Measurements from ENCODE around the gene AAGAB.
"Not testable (repeated sequence)": the region's sequence is repeated elsewhere in the genome, so short reads cannot be mapped to it uniquely, and the experiment has no call there.

The AAGAB gene

GRCh38 chr15:67171471-67171870, 83.0 kb downstream of the AAGAB start:
- no peak for DNase-seq

GRCh38 chr15:67170143-67170925, 84.1 kb downstream of the AAGAB start:
- DNase-seq: no peak

- DNase-seq: no peak
Observed at GRCh38 chr15:67168694-67169093, 85.8 kb downstream of the AAGAB start.

- no peak for DNase-seq
Observed at GRCh38 chr15:67167091-67167490, 87.4 kb downstream of the AAGAB start.

- DNase-seq: no peak
Observed at GRCh38 chr15:67166280-67167009, 88.0 kb downstream of the AAGAB start.

- DNase-seq: no peak
Observed at GRCh38 chr15:67165254-67166253, 88.9 kb downstream of the AAGAB start.

GRCh38 chr15:67164811-67165253, 89.6 kb downstream of the AAGAB start:
- no peak for DNase-seq

GRCh38 chr15:67164401-67164791, 90.1 kb downstream of the AAGAB start:
- DNase-seq: peak; percentile 57

GRCh38 chr15:67163180-67163579, 91.3 kb downstream of the AAGAB start:
- DNase-seq: no peak

- no peak for DNase-seq
Observed at GRCh38 chr15:67161881-67162280, 92.6 kb downstream of the AAGAB start.

GRCh38 chr15:67161412-67161811, 93.0 kb downstream of the AAGAB start:
- no peak for DNase-seq

- DNase-seq: no peak
Observed at GRCh38 chr15:67158367-67158766, 96.1 kb downstream of the AAGAB start.

- DNase-seq: no peak
Observed at GRCh38 chr15:67157521-67158252, 96.8 kb downstream of the AAGAB start.

GRCh38 chr15:67156834-67157233, 97.6 kb downstream of the AAGAB start:
- DNase-seq: no peak

GRCh38 chr15:67156426-67156825, 98.0 kb downstream of the AAGAB start:
- DNase-seq: no peak

GRCh38 chr15:67154249-67154648, 100.2 kb downstream of the AAGAB start:
- DNase-seq: no peak

GRCh38 chr15:67153044-67153443, 101.4 kb downstream of the AAGAB start:
- not testable (repeated sequence) for DNase-seq

- DNase-seq: no peak
Observed at GRCh38 chr15:67152429-67152828, 102.0 kb downstream of the AAGAB start.
